SK-N-SH (cell line): ENCODE results near the gene DCLK3. TPM values are rescaled to one million over a fixed set of nuclear protein-coding genes. Genes with fewer than 3 reads are reported as not detected.

Experiments
- CTCF ChIA-PET: fragments of 300-600, 350-600 bp; formaldehyde crosslinking; extraction: SDS; loops from one replicate; lab custom pipeline; 2021; lab: Yijun Ruan, JAX
- POLR2A ChIA-PET: fragments of 350-600 bp; sonication (Branson Sonifier 250); formaldehyde crosslinking; extraction: SDS; loops from one replicate; lab custom pipeline; 2020; ENCODE audit warnings: antibody characterized with exemption, inconsistent platforms; lab: Yijun Ruan, JAX
- DNase-seq: peaks from one replicate; pipeline ENCODE4 v3.0.0; 2012
- H2AFZ ChIP-seq: fragments of 200-600 bp; sonication (generic); 2 replicates; pipeline ENCODE4 v1.8.1; 2016; ENCODE audit warnings: antibody characterized with exemption, mild to moderate bottlenecking, low read depth
- H3F3A ChIP-seq: fragments of 200-600 bp; sonication (generic); replicated peaks from 2 replicates; pipeline ENCODE3; 2016; ENCODE audit warnings: antibody characterized with exemption, mild to moderate bottlenecking; ENCODE audit not compliant: insufficient read depth
- H3K27ac ChIP-seq, 2 experiments: fragments of 200-500 bp in 1 of 2; fragments of 200-600 bp in 1 of 2; sonication (Bioruptor generic) in 1 of 2; sonication (generic), shearing (Covaris generic) in 1 of 2; 2 replicates each; pipeline versions ENCODE4 v1.5.1 to v1.6.1; 2014 to 2016; ENCODE audit warnings: low read depth in 2 of 2, inconsistent platforms in 1 of 2, low read length in 1 of 2, mild to moderate bottlenecking in 1 of 2, mixed read lengths in 1 of 2
- H3K27me3 ChIP-seq: fragments of 200-600 bp; sonication (generic), shearing (Covaris generic); 2 replicates; pipeline ENCODE4 v1.6.1; 2016; ENCODE audit warnings: mixed run types; ENCODE audit not compliant: insufficient read depth
- H3K36me3 ChIP-seq, 2 experiments: fragments of 200-500 bp in 1 of 2; fragments of 200-600 bp in 1 of 2; sonication (Bioruptor generic) in 1 of 2; sonication (generic) in 1 of 2; replicated peaks in 1 of 2; 2 replicates each; pipeline versions ENCODE3 to v1.5.1; 2014 to 2016; ENCODE audit warnings: low read length in 1 of 2, mild to moderate bottlenecking in 1 of 2; ENCODE audit not compliant: insufficient read depth in 2 of 2, control insufficient read depth in 1 of 2
- H3K4me1 ChIP-seq, 2 experiments: fragments of 200-500 bp in 1 of 2; fragments of 200-600 bp in 1 of 2; sonication (Bioruptor generic) in 1 of 2; sonication (generic), shearing (Covaris generic) in 1 of 2; 2 replicates each; pipeline versions ENCODE4 v1.5.1 to v1.6.1; 2014 to 2016; ENCODE audit warnings: low read depth in 1 of 2, low read length in 1 of 2, mixed run types in 1 of 2; ENCODE audit not compliant: insufficient read depth in 2 of 2, control insufficient read depth in 1 of 2
- H3K4me2 ChIP-seq: fragments of 200-600 bp; sonication (generic), shearing (Covaris generic); 2 replicates; pipeline ENCODE4 v1.6.1; 2017; ENCODE audit warnings: mixed run types
- H3K4me3 ChIP-seq, 2 experiments: fragments of 200-500 bp in 1 of 2; fragments of 200-600 bp in 1 of 2; sonication (Bioruptor generic) in 1 of 2; sonication (generic), shearing (Covaris generic) in 1 of 2; 2 replicates each; pipeline versions ENCODE4 v1.5.1 to v1.8.1; 2014 to 2016; ENCODE audit warnings: low read depth in 2 of 2, inconsistent platforms in 1 of 2, low read length in 1 of 2, mild to moderate bottlenecking in 1 of 2, mixed read lengths in 1 of 2, moderate library complexity in 1 of 2
- H3K79me2 ChIP-seq: fragments of 200-600 bp; sonication (generic); 2 replicates; pipeline ENCODE4 v1.8.1; 2017; ENCODE audit warnings: mild to moderate bottlenecking; ENCODE audit not compliant: insufficient read depth
- H3K9ac ChIP-seq: fragments of 200-600 bp; sonication (generic); 2 replicates; pipeline ENCODE4 v1.6.1; 2017; ENCODE audit warnings: mixed run types
- H3K9me2 ChIP-seq: fragments of 200-600 bp; sonication (generic); 2 replicates; pipeline ENCODE4 v1.6.1; 2017; ENCODE audit warnings: mixed run types
- H3K9me3 ChIP-seq: fragments of 200-600 bp; sonication (generic); 2 replicates; pipeline ENCODE4 v1.6.1; 2017; ENCODE audit warnings: mixed run types, mild to moderate bottlenecking, moderate library complexity
- H4K20me1 ChIP-seq: fragments of 200-600 bp; sonication (generic); 2 replicates; pipeline ENCODE4 v1.6.1; 2017; ENCODE audit warnings: mild to moderate bottlenecking, mixed run types; ENCODE audit not compliant: insufficient read depth
- ELF1 ChIP-seq: IDR thresholded peaks from 2 replicates; pipeline ENCODE4 v1.4.0; 2012
- EP300 ChIP-seq, 2 experiments: IDR thresholded peaks; 2 replicates each; pipeline versions ENCODE4 v1.4.0 to v1.6.1; 2012; ENCODE audit warnings: borderline replicate concordance in 1 of 2, low read depth in 1 of 2, low read length in 1 of 2
- EZH2phosphoT487 ChIP-seq: fragments of 200-600 bp; sonication (generic); IDR thresholded peaks from 2 replicates; pipeline ENCODE4 v1.6.1; 2017; ENCODE audit warnings: low read depth, mixed run types, mild to moderate bottlenecking, antibody characterized with exemption, moderate library complexity, borderline replicate concordance
- FOSL2 ChIP-seq: IDR thresholded peaks from 2 replicates; pipeline ENCODE4 v1.4.0; 2012; ENCODE audit warnings: low read depth, mild to moderate bottlenecking, moderate library complexity, borderline replicate concordance
- FOXJ3 ChIP-seq: sonication (generic); formaldehyde crosslinking; IDR thresholded peaks from 2 replicates; pipeline ENCODE4 v1.5.1; 2020; ENCODE audit warnings: mild to moderate bottlenecking, missing genetic modification reagents
- FOXM1 ChIP-seq: IDR thresholded peaks from 2 replicates; pipeline ENCODE4 v1.4.0; 2012; ENCODE audit warnings: low read depth, mild to moderate bottlenecking
- GABPA ChIP-seq: IDR thresholded peaks from 2 replicates; pipeline ENCODE4 v1.4.0; 2012; ENCODE audit warnings: low read depth, mild to moderate bottlenecking
- IRF3 ChIP-seq: fragments of 150-350 bp; IDR thresholded peaks from 2 replicates; pipeline ENCODE4 v1.6.1; 2016; ENCODE audit warnings: mild to moderate bottlenecking, low read depth, low read length
- JUND ChIP-seq: IDR thresholded peaks from 2 replicates; pipeline ENCODE4 v1.4.0; 2012
- MAX ChIP-seq: IDR thresholded peaks from 2 replicates; pipeline ENCODE4 v1.4.0; 2012; ENCODE audit warnings: low read depth
- MEF2A ChIP-seq: IDR thresholded peaks from 2 replicates; pipeline ENCODE4 v1.4.0; 2012; ENCODE audit warnings: low read depth, borderline replicate concordance
- NFIC ChIP-seq: IDR thresholded peaks from 2 replicates; pipeline ENCODE4 v1.4.0; 2012; ENCODE audit warnings: borderline replicate concordance
- NRF1 ChIP-seq: IDR thresholded peaks from 2 replicates; pipeline ENCODE4 v1.6.1; 2012; ENCODE audit warnings: low read depth, mild to moderate bottlenecking, low read length
- POLR2AphosphoS5 ChIP-seq: IDR thresholded peaks from 2 replicates; pipeline ENCODE4 v1.6.1; 2012; ENCODE audit warnings: low read depth, low read length
- RAD21 ChIP-seq: IDR thresholded peaks from 2 replicates; pipeline ENCODE4 v1.6.1; 2012; ENCODE audit warnings: mild to moderate bottlenecking, low read length
- RCOR1 ChIP-seq: fragments of 150-350 bp; IDR thresholded peaks from 2 replicates; pipeline ENCODE4 v1.6.1; 2017; ENCODE audit warnings: antibody characterized with exemption, low read length
- RFX5 ChIP-seq: IDR thresholded peaks from 2 replicates; pipeline ENCODE4 v1.6.1; 2012; ENCODE audit warnings: mild to moderate bottlenecking, improper control_type of control experiment, low read length
- RXRA ChIP-seq: IDR thresholded peaks from 2 replicates; pipeline ENCODE4 v1.4.0; 2012; ENCODE audit warnings: low read depth, mild to moderate bottlenecking, borderline replicate concordance
- TAF1 ChIP-seq: IDR thresholded peaks from 2 replicates; pipeline ENCODE4 v1.6.1; 2012; ENCODE audit warnings: low read depth, mild to moderate bottlenecking, low read length, moderate library complexity, borderline replicate concordance
- YY1 ChIP-seq: IDR thresholded peaks from 2 replicates; pipeline ENCODE4 v1.4.0; 2012; ENCODE audit warnings: low read depth, mild to moderate bottlenecking
- ZBTB33 ChIP-seq: IDR thresholded peaks from 2 replicates; pipeline ENCODE4 v1.4.0; 2012; ENCODE audit warnings: low read depth, borderline replicate concordance
- WGBS: methylation state at CpG from one replicate; pipeline ENCODE4 v1.1.6; 2017; ENCODE audit warnings: low lambda C conversion rate; 5-methylcytosine and 5-hydroxymethylcytosine counted together
- polyA plus RNA-seq, 3 experiments: library from polyadenylated mRNA; depleted of rRNA; stranded (reverse); fragments of >200 nt; gene quantifications; 2 replicates each; pipeline ENCODE4 v1.2.3, GENCODE V29; 2012

Gene DCLK3
- polyA plus RNA-seq, 1 of the 3 experiments (the other 2 are of a cell fraction), result not detected

GRCh38 chr3:36751326-36751725 is 13.0 kb downstream of the DCLK3 start:
- 17% methylated on average over 1 of the region's 1 CpG for WGBS
- Histone ChIP-seq H3K4me3 (no peak overlapping the region), H3K9ac (no peak overlapping the region), H3K4me2 (no peak overlapping the region), H3K36me3 (no peaks in the 10 kb centered on the region), H3F3A (no peaks in the 10 kb centered on the region), H4K20me1 (no peaks in the 10 kb centered on the region), H3K9me3 (no peaks in the 10 kb centered on the region), H3K27me3 (no peaks in the 10 kb centered on the region), H3K79me2 (no peaks in the 10 kb centered on the region), H3K4me1 (peaks cover 0 to 18% of the 10 kb centered on the region in 2 experiments; a peak in 2 of 4 replicates), H3K27ac (no peak overlapping the region), H2AFZ (no peak overlapping the region), H3K9me2 (no peaks in the 10 kb centered on the region)
- no peak for DNase-seq
- POLR2A ChIA-PET, result no interaction called here
- TF ChIP-seq EP300 (IDR thresholded peaks at IDR 0.05; ENCODE audit: borderline replicate concordance in 1 of 2, low read depth in 1 of 2, low read length in 1 of 2) (no peak), ELF1 (no peak), RXRA (no peak), TAF1 (no peak), RCOR1 (no peak), EZH2phosphoT487 (no peak), MEF2A (no peak), GABPA (no peak), IRF3 (no peak), POLR2AphosphoS5 (no peak), MAX (no peak), RFX5 (no peak), ZBTB33 (no peak), FOXM1 (no peak), NRF1 (no peak)
- CTCF ChIA-PET, result interaction anchor here (0.9 to 1.0 kb wide), 2 partner anchors 10 to 117 kb away, joined by 3 to 5 read pairs; no protein-coding TSS in a partner anchor

GRCh38 chr3:36750737-36751136 is 13.6 kb downstream of the DCLK3 start:
- ChIA-PET POLR2A (no interaction called here), CTCF (interaction anchor here (0.8 to 2.5 kb wide), 5 partner anchors 10 to 118 kb away, joined by 3 to 9 read pairs (median 5); partner anchors contain the start of gene DCLK3)
- no peak overlapping the region for H3K27ac ChIP-seq
- H3K79me2 ChIP-seq, result no peaks in the 10 kb centered on the region
- H3F3A ChIP-seq, result no peaks in the 10 kb centered on the region
- H3K4me2 ChIP-seq, result no peak overlapping the region
- DNase-seq, result no peak
- H3K36me3 ChIP-seq, result no peaks in the 10 kb centered on the region
- no peaks in the 10 kb centered on the region for H3K9me3 ChIP-seq
- H3K4me1 ChIP-seq, result peaks cover 0 to 21% of the 10 kb centered on the region in 2 experiments; a peak in 2 of 4 replicates
- no peaks in the 10 kb centered on the region for H3K27me3 ChIP-seq
- no peak overlapping the region for H3K9ac ChIP-seq
- 42% methylated on average over 6 of the region's 6 CpGs for WGBS
- no peaks in the 10 kb centered on the region for H3K9me2 ChIP-seq
- H2AFZ ChIP-seq, result no peak overlapping the region
- H3K4me3 ChIP-seq, result no peak overlapping the region
- H4K20me1 ChIP-seq, result no peaks in the 10 kb centered on the region
- TF ChIP-seq ELF1, result no peak
- TF ChIP-seq MEF2A, result no peak
- TF ChIP-seq EZH2phosphoT487, result no peak
- no peak for TF ChIP-seq RAD21
- TF ChIP-seq NFIC, result no peak
- no peak for TF ChIP-seq FOXJ3 (CRISPR knock-in tag)
- no peak for TF ChIP-seq NRF1
- no peak for TF ChIP-seq JUND
- no peak for TF ChIP-seq FOXM1
- no peak for TF ChIP-seq FOSL2
- no peak for TF ChIP-seq YY1
- no peak for TF ChIP-seq POLR2AphosphoS5
- TF ChIP-seq ZBTB33, result no peak
